Activated naive CD8-positive, alpha-beta T cell treated with anti-CD3 and anti-CD28 coated beads, Interleukin-2, amount 50 U/mL, for 24 hours (primary cell): ENCODE data around the gene COX18.

Experiments
- ATAC-seq: fragments of 150-1000 bp; cut with Tn5 transposase; one replicate; pipeline ENCODE4 v1.10.0; 2021
- DNase-seq: peaks from one replicate; pipeline ENCODE4 v3.0.0; 2021
- H3K27ac Mint-ChIP-seq: one replicate; pipeline ENCODE4 v1.8.0; 2021; ENCODE audit warnings: mild to moderate bottlenecking, mixed read lengths
- H3K27me3 Mint-ChIP-seq: one replicate; pipeline ENCODE4 v1.8.0; 2021; ENCODE audit warnings: mixed read lengths
- H3K36me3 Mint-ChIP-seq: one replicate; pipeline ENCODE4 v1.8.0; 2021; ENCODE audit warnings: low read depth, mixed read lengths
- H3K4me1 Mint-ChIP-seq: one replicate; pipeline ENCODE4 v1.8.0; 2021; ENCODE audit warnings: mixed read lengths
- H3K4me3 Mint-ChIP-seq: one replicate; pipeline ENCODE4 v1.8.0; 2021; ENCODE audit warnings: mild to moderate bottlenecking, moderate library complexity, mixed read lengths
- H3K9me3 Mint-ChIP-seq: one replicate; pipeline ENCODE4 v1.8.0; 2021; ENCODE audit warnings: mixed read lengths

COX18 gene

GRCh38 chr4:73019462-73020047, 50.0 kb downstream of the COX18 start:
- no peaks in the 10 kb centered on the region for H3K36me3 Mint-ChIP-seq
- ATAC-seq (no peak), DNase-seq (no peak)
- H3K4me1 Mint-ChIP-seq, result no peaks in the 10 kb centered on the region
- H3K27ac Mint-ChIP-seq, result no peak overlapping the region
- H3K9me3 Mint-ChIP-seq, result no peaks in the 10 kb centered on the region
- H3K4me3 Mint-ChIP-seq, result no peak overlapping the region
- H3K27me3 Mint-ChIP-seq, result peaks cover 9% of the 10 kb centered on the region

GRCh38 chr4:73018595-73018994, 50.9 kb downstream of the COX18 start:
- no peak for DNase-seq
- Mint-ChIP-seq H3K9me3 (no peaks in the 10 kb centered on the region), H3K27me3 (peaks cover 7% of the 10 kb centered on the region), H3K36me3 (no peaks in the 10 kb centered on the region), H3K4me1 (no peaks in the 10 kb centered on the region), H3K4me3 (no peak overlapping the region), H3K27ac (no peak overlapping the region)
- no peak for ATAC-seq

DNA sequence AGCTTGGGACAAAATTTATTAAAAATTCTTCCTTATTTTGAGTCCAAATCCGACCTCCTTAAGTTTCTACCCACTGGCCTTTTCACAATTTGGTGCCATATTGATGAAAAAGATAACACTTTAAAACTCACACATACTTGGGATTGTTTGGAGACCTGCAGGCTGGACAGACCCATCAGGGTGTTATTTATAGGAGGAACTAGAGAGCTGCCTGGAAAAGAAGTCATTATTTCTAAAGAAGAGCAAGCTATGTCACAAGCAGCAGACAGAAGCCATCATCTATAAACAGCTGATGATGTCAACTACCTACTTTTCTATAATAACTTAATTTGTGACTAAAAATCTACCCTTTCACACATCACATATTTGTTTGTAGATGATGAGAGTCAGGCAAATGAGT, 56.2 kb downstream of the COX18 start:
- H3K9me3 Mint-ChIP-seq, result peaks cover 4% of the 10 kb centered on the region
- peaks cover 11% of the 10 kb centered on the region for H3K27me3 Mint-ChIP-seq
- ATAC-seq (no peak), DNase-seq (no peak)
- H3K36me3 Mint-ChIP-seq, result no peaks in the 10 kb centered on the region
- H3K27ac Mint-ChIP-seq, result no peak overlapping the region
- no peaks in the 10 kb centered on the region for H3K4me1 Mint-ChIP-seq
- H3K4me3 Mint-ChIP-seq, result no peak overlapping the region

- H3K36me3 Mint-ChIP-seq, result no peaks in the 10 kb centered on the region
- ATAC-seq (no peak), DNase-seq (no peak)
- peaks cover 4% of the 10 kb centered on the region for H3K9me3 Mint-ChIP-seq
- no peak overlapping the region for H3K4me3 Mint-ChIP-seq
- H3K4me1 Mint-ChIP-seq, result no peaks in the 10 kb centered on the region
- H3K27me3 Mint-ChIP-seq, result peaks cover 11% of the 10 kb centered on the region
- H3K27ac Mint-ChIP-seq, result no peak overlapping the region
Observed at GRCh38 chr4:73012673-73013072, 56.8 kb downstream of the COX18 start.

DNA sequence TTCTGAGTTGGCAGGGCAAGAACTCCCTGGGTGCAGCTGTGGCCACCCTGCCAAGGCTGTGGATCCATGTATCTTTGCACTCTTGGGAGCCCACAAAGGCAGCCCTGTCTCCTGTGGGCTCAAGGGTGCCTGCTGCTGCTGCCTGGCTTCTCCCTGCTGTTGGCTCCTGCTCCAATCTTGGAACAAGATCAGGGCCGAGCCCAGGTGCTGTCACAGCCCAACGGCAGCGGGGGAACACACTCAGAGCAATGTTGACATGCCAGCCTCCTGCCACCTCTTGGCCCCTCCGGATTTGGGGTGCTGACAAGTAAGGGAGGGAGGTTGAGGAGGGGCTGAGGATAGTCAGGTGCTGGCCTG, 57.9 kb downstream of the COX18 start:
- Mint-ChIP-seq H3K36me3 (no peaks in the 10 kb centered on the region), H3K27ac (no peak overlapping the region), H3K4me3 (no peak overlapping the region), H3K27me3 (peaks cover 12% of the 10 kb centered on the region), H3K4me1 (no peaks in the 10 kb centered on the region), H3K9me3 (peaks cover 4% of the 10 kb centered on the region)
- ATAC-seq, result peak; percentile 15
- no peak for DNase-seq

DNA sequence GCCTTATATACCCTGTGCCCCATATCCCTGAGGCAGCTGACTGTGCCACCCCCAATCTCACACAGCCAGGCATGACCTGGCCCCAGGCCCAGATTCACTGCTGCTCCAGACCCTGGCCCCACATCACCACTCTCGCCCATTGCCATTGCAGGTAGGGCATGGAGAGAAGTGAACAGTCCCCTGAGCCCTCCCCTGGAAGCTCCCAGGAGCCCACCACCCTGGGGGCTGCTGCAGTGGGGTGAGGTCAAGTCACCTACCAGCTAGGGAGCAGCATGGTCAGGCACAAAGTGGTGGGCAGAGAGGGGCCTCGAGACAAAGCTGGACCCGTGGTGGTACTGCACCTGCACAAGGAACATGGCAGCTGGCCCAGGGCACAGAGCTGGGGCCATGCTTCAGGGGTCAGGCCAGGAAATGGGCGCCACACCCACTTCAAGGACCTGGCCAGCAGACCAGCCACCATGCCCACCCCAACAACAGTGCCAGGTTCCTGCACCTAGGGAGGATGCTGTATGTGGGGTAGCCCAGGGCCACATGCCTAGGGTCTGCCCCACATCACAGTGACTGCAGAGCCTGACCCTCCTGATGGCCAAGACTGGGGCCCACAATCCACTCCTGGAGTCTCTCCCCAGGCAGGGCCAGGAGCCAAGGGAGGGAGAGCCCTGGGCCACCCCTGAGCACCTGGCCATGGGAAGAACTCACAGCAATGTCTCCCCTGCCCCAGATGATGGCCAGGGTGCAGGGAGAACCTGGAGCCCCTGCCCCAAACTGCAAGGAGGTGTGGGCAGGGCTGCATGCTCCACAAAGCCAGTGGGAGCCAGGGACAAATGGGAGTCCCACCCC, 58.5 kb downstream of the COX18 start:
- ATAC-seq (no peak), DNase-seq (no peak)
- H3K9me3 Mint-ChIP-seq, result peaks cover 4% of the 10 kb centered on the region
- H3K27ac Mint-ChIP-seq, result no peak overlapping the region
- no peaks in the 10 kb centered on the region for H3K36me3 Mint-ChIP-seq
- no peak overlapping the region for H3K4me3 Mint-ChIP-seq
- H3K4me1 Mint-ChIP-seq, result no peaks in the 10 kb centered on the region
- H3K27me3 Mint-ChIP-seq, result peaks cover 12% of the 10 kb centered on the region

DNA sequence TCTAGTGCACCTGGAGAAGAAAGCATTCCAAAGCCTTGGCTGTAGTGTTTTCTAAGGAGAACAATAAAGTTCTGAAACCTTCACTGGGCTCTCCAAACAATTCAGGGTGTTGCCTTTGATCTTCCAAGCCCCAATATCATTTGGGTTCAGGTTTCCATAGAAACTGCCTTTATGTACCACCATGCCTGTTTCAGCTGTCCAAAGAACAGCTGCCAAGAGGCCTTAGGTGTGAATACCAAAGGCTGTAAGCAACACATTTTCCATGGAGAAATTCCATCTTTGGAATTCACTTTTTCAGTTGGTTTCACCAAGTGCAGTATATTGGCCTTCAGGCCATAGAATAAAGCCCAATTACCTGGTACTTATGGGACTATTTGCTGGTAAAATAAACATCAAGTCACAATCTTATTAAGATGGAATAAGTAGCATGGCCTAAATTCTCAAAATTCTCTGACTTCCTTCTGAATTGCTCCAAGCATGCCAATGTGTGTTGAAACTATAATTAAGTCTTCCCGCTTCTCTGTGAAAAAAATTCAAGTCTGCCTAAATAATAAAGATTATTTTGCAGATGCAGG, 61.9 kb downstream of the COX18 start:
- Mint-ChIP-seq H3K36me3 (no peaks in the 10 kb centered on the region), H3K9me3 (peaks cover 4% of the 10 kb centered on the region), H3K4me1 (no peaks in the 10 kb centered on the region), H3K4me3 (no peak overlapping the region), H3K27ac (no peak overlapping the region), H3K27me3 (peaks cover 27% of the 10 kb centered on the region)
- DNase-seq, result no peak
- no peak for ATAC-seq

DNA sequence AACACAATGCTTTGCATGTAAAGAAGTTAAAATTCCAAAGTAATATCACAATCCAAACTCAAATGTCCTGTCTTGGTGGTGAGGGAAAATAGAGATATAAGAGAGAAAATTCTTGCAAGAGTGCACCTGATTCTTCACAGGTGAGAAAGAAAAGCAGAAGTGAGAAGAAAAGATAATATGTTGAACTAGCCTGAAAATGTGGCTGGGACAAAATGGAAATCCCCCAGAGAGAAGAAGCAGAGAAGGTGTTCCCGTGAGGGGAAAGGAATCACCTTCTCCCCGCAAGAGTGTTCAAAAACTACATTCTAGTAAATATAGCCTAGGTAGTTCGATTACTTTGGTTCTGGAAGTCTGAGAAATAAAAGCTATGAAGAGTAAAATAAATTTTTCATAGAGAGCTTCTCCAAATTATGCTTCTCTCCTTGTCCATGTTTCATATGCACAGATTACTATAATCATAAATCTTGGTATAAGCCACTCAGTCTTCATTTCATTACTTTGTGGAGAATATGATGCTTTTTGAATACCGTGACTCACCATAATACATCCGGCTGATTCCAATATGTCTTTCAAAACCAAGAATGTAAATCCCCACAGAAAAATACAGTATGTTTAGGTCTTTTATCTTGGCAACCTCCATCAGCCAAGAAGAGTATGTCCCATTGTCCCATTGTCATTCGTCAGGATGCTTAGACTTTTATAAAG, 63.1 kb downstream of the COX18 start:
- Mint-ChIP-seq H3K4me1 (no peaks in the 10 kb centered on the region), H3K27me3 (peaks cover 29% of the 10 kb centered on the region), H3K36me3 (no peaks in the 10 kb centered on the region), H3K4me3 (no peak overlapping the region), H3K9me3 (peaks cover 4% of the 10 kb centered on the region), H3K27ac (no peak overlapping the region)
- ATAC-seq (no peak), DNase-seq (no peak)

- Mint-ChIP-seq H3K27me3 (peaks cover 29% of the 10 kb centered on the region), H3K27ac (no peak overlapping the region), H3K36me3 (no peaks in the 10 kb centered on the region), H3K9me3 (peaks cover 4% of the 10 kb centered on the region), H3K4me3 (no peak overlapping the region), H3K4me1 (no peaks in the 10 kb centered on the region)
- DNase-seq (no peak), ATAC-seq (no peak)
Observed at GRCh38 chr4:73005514-73005913, 64.0 kb downstream of the COX18 start.
